ENCODE data around the gene IPO9.

The IPO9 gene

DNA sequence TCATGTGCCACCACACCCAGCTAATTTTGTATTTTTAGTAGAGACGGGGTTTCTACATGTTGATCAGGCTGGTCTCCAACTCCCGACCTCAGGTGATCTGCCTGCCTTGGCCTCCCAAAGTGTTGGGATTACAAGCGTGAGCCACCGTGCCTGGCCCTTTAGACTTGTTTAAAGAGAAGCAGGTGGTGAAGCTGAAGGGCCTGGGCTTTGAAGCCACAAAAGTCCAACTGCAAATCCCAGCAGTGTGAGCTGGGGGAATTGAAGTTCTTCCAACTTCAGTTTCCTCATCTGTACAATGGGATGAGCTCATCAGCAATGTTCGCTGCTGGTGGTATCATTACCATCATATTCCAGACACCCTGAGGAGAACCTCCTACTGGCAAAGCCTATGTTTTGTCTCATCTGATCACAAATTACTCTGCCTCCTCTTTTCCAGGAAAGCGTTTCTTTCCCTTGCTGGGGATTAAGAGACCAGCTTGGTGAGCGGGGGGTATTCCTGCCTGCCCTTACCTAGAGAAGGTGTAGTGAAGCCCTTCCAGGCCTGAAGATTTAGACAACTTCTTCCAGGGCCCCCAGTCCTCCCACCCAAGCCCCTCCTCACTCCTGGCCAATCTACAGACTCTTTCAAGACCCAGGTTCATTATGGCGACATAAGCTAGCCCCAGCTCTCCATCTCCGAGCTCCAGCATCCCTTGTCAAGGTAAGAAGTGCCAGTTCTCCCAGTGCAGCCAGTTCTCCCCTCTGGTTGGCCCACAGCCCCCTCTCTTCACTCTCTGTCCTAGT, 57.3 kb downstream of the IPO9 start:
- in situ Hi-C loops (cut with MboI; ENCODE audit: low sequenced_read_pairs): no loop called here

GRCh38 chr1:201887116-201887866, 58.3 kb downstream of the IPO9 start:
- in situ Hi-C loops (cut with MboI; ENCODE audit: low sequenced_read_pairs): no loop called here

DNA sequence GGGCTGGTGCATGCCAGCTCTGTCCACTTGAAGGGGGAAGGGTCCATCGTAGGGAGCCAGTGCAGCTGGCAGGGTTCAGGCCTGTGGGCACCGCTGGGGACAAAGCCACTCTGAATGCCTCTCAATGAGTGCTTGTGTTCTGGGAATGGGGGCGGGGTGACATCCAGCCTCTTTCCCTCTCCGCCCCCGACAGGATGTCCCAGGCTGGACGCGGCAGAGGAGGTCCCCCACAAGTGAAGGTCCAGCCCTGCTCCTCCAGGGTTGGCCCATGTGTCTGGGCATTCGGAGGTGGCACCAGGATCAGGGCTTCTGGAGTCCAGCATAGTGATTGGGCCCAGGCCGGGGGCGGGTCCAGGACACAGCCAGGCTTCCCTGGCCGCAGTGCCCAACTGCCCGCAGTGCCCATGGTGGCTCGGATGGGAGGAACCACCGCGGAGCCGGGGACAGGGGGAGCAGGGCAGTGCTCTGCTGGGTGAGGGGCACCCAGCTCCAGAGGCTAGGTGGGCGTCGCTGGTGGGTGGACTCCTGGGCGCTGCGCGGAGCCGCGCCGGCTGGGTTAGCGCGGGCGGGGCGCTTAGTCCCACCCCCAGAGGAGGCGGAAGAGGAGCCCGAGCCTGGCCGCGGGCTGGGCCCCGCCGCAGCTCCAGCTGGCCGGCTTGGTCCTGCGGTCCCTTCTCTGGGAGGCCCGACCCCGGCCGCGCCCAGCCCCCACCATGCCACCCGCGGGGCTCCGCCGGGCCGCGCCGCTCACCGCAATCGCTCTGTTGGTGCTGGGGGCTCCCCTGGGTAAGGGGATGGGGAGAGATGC, 59.5 kb downstream of the IPO9 start, which contains the start of gene SHISA4:
Gene SHISA4, plus strand, starts transcription at position 617 of the 808 bp plus-strand sequence. Its CDS starts 97 bp downstream, at position 714.
- in situ Hi-C loops (cut with MboI; ENCODE audit: low sequenced_read_pairs): no loop called here

DNA sequence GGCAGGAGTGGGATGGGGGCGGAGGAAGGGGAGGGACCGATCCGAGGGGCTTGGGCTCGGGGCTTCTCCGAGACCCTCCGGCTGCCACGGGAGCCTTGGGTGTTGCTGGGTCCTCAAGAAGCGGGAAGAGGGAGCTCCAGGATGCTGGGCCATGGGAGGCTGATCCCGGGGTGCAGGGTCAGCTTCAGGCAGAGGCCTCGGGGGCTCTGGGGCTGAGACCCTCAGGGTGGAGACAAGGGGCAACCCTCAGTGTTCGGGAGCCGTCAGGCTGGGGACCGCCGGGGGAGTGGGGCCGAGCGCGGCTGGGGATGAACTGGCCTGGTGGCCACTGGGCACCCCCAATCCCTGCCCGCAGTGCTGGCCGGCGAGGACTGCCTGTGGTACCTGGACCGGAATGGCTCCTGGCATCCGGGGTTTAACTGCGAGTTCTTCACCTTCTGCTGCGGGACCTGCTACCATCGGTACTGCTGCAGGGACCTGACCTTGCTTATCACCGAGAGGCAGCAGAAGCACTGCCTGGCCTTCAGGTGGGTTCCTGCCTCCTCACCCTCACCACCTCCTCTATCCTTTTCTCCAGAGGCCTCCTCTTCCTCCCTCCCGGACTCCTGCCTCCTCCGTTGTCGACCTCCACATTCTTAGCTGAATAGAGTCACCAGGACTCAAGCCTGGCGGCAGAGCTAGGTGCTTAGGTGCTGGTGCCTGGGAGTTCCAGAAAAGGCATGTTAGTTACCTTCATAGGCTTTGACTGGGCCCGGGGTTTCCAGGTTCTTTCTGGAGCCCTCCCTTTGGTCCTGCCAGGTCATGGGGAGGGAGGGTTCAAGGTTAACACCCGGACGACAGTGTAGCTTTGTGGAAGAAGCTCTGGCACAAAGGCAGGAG, 60.4 kb downstream of the IPO9 start:
- in situ Hi-C loops (cut with MboI; ENCODE audit: low sequenced_read_pairs): no loop called here

- in situ Hi-C loops (cut with MboI; ENCODE audit: low sequenced_read_pairs): no loop called here
Observed at GRCh38 chr1:201890223-201890622, 61.3 kb downstream of the IPO9 start.

- in situ Hi-C loops (cut with MboI; ENCODE audit: low sequenced_read_pairs): no loop called here
Observed at GRCh38 chr1:201890806-201891450, 62.0 kb downstream of the IPO9 start.

DNA sequence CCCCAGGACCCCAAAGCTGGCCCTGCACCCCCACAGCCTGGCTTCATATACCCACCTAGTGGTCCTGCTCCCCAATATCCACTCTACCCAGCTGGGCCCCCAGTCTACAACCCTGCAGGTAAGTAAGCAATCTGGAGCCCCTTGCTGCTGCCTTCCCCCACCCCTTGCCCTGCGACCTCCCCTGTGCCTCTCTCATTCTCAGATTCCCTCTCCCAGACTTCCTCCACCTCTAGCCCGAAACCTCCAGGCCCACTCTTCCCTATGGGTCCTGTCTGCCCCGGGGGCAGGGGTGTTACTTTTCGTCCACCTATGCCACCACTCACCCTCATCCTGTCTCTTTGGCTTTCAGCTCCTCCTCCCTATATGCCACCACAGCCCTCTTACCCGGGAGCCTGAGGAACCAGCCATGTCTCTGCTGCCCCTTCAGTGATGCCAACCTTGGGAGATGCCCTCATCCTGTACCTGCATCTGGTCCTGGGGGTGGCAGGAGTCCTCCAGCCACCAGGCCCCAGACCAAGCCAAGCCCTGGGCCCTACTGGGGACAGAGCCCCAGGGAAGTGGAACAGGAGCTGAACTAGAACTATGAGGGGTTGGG, 62.6 kb downstream of the IPO9 start:
- in situ Hi-C loops (cut with MboI; ENCODE audit: low sequenced_read_pairs): no loop called here

DNA sequence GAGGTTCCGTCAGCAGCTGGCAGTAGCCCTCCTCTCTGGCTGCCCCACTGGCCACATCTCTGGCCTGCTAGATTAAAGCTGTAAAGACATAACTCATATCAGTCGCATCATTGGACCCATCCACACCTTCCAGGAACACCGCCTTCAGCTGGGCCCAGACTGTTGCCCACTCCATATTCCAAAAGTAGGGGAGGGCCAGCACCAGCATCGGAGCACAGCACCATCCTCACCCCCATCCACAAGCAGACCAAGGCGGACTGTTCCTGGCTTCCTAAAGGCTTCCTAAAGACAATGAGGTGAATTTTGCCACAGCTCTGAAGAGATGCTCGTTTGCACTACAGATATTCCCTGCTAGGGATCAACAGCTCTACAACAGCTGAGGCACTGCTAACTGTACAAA, 63.3 kb downstream of the IPO9 start:
- in situ Hi-C loops (cut with MboI; ENCODE audit: low sequenced_read_pairs): no loop called here

GRCh38 chr1:201893431-201893830, 64.5 kb downstream of the IPO9 start:
- in situ Hi-C loops (cut with MboI; ENCODE audit: low sequenced_read_pairs): no loop called here

GRCh38 chr1:201894343-201895119, 65.6 kb downstream of the IPO9 start:
- in situ Hi-C loops (cut with MboI; ENCODE audit: low sequenced_read_pairs): no loop called here

DNA sequence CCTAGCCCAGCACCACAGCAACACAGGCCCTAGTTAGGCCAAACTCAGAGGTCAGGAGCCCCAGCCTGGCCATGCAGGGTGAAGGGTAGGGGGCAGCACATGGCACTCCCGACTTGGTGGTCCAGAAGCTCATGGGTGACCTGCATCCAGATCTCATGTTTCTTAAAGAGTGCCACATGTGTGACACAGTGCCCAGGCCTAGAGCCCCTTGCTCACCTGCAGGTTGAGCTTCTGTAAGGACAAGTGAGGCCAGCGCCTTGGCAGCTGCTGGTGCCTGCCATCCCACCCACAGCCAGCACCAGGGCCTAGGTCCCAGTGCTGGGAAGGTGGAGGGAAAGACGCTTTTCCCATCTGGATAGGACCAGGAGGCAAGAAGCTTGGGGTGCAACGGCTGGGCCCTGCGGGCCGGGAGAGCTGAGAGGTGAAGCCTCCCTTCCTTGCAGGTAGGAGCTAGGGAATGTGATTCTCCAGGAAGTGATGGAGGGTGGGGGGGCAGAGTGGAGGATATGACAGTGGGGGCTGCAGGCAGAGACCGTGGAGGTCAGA, 66.2 kb downstream of the IPO9 start:
- in situ Hi-C loops (cut with MboI; ENCODE audit: low sequenced_read_pairs): no loop called here

DNA sequence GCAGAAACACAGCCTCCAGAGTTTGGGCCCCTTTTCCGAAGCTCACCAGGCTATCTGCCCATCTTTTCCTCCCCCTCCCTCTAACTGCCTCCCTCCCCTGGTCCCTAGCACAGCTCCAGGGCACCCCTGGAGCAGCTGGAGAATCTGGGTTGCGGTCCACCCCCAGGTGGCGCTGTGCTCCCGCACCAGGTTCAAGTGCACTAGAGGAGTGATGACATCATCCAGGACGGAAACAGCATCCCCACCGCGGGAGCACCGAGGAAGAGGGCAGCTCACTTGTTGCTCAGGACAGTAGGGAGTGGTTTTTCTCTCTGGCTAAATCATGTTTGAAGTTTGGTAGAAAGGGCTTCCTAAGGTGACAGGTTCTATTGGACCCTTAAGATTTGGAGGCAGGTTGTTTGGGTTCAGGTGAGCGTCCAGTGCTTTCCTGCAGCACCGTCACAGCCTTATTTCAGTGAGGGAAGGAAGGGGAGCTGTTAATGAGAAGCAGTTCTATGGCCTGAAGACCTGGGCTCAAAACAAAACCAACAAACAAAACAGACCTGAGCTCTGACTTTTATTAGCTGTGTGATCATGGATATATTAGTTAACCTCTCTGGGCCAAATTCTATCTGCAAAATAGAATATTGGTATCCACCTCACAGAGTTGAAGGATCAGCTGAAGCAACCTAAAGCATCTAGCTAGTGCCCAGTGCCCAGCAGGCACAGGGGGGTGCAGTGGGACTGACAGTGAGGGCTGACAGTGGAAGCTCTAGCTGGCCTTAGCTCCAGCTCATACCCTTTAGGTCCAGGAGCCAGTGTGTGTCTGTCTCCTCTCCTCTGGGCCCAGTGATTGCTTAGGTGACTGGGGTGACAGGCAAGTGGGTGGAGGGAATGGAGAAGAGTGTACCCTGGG, 67.2 kb downstream of the IPO9 start:
- in situ Hi-C loops (cut with MboI; ENCODE audit: low sequenced_read_pairs): no loop called here

- in situ Hi-C loops (cut with MboI; ENCODE audit: low sequenced_read_pairs): no loop called here
Observed at GRCh38 chr1:201896951-201897391, 68.0 kb downstream of the IPO9 start.

- in situ Hi-C loops (cut with MboI; ENCODE audit: low sequenced_read_pairs): no loop called here
Observed at GRCh38 chr1:201898240-201898894, 69.4 kb downstream of the IPO9 start.

GRCh38 chr1:201898992-201899391, 70.0 kb downstream of the IPO9 start:
- in situ Hi-C loops (cut with MboI; ENCODE audit: low sequenced_read_pairs): no loop called here

- in situ Hi-C loops (cut with MboI; ENCODE audit: low sequenced_read_pairs): no loop called here
Observed at GRCh38 chr1:201899683-201900429, 70.9 kb downstream of the IPO9 start.

All from hTERT RPE-1 (cell line).